ENCODE measurements around the gene SLC31A1.

The SLC31A1 gene

GRCh38 chr9:113241161-113241560 is 19.8 kb downstream of the SLC31A1 start:
- Histone ChIP-seq H3F3A (ENCODE audit: insufficient read depth) (no peaks in the 10 kb centered on the region), H3K27ac (ENCODE audit: low read depth, low read length) (no peak overlapping the region), H4K20me1 (ENCODE audit: low read depth, low read length) (no peaks in the 10 kb centered on the region), H3K9ac (ENCODE audit: low read length) (no peak overlapping the region), H3K9me2 (replicated peaks; ENCODE audit: insufficient read depth, low read length) (no peaks in the 10 kb centered on the region), H3K79me2 (ENCODE audit: insufficient read depth, low read length) (no peaks in the 10 kb centered on the region; the same call in 1 of the 2 replicates), H3K9me3 (ENCODE audit: insufficient read depth, low read length) (no peaks in the 10 kb centered on the region), H3K36me3 (ENCODE audit: low read length) (no peaks in the 10 kb centered on the region), H3K4me2 (ENCODE audit: low read depth, low read length, poor library complexity, severe bottlenecking) (no peak overlapping the region), H3K4me3 (ENCODE audit: insufficient read depth, low read length, poor library complexity, severe bottlenecking) (no peak overlapping the region), H3K27me3 (ENCODE audit: low read length) (no peaks in the 10 kb centered on the region), H2AFZ (ENCODE audit: low read depth, low read length, severe bottlenecking) (no peak overlapping the region)
- TF ChIP-seq CTCF (IDR thresholded peaks at IDR 0.05; ENCODE audit: insufficient read depth, low read length, poor library complexity, severe bottlenecking) = no peak
- no peak for TF ChIP-seq EZH2phosphoT487 (conservative IDR thresholded peaks at IDR 0.05; ENCODE audit: low read length)

- no peaks in the 10 kb centered on the region; the same call in 1 of the 2 replicates for H3K79me2 ChIP-seq (ENCODE audit: insufficient read depth, low read length)
- H3K9ac ChIP-seq (ENCODE audit: low read length) = no peak overlapping the region
- H3F3A ChIP-seq (ENCODE audit: insufficient read depth) = no peaks in the 10 kb centered on the region
- no peaks in the 10 kb centered on the region for H3K9me3 ChIP-seq (ENCODE audit: insufficient read depth, low read length)
- H3K36me3 ChIP-seq (ENCODE audit: low read length) = no peaks in the 10 kb centered on the region
- H2AFZ ChIP-seq (ENCODE audit: low read depth, low read length, severe bottlenecking) = no peak overlapping the region
- TF ChIP-seq CTCF (IDR thresholded peaks at IDR 0.05; ENCODE audit: insufficient read depth, low read length, poor library complexity, severe bottlenecking) (no peak), EZH2phosphoT487 (conservative IDR thresholded peaks at IDR 0.05; ENCODE audit: low read length) (no peak)
- no peak overlapping the region for H3K4me3 ChIP-seq (ENCODE audit: insufficient read depth, low read length, poor library complexity, severe bottlenecking)
- no peaks in the 10 kb centered on the region for H4K20me1 ChIP-seq (ENCODE audit: low read depth, low read length)
- no peak overlapping the region for H3K27ac ChIP-seq (ENCODE audit: low read depth, low read length)
- no peak overlapping the region for H3K4me2 ChIP-seq (ENCODE audit: low read depth, low read length, poor library complexity, severe bottlenecking)
- no peaks in the 10 kb centered on the region for H3K9me2 ChIP-seq (replicated peaks; ENCODE audit: insufficient read depth, low read length)
- H3K27me3 ChIP-seq (ENCODE audit: low read length) = no peaks in the 10 kb centered on the region
Observed at GRCh38 chr9:113244556-113244955, 23.2 kb downstream of the SLC31A1 start.

- no peak for TF ChIP-seq EZH2phosphoT487 (conservative IDR thresholded peaks at IDR 0.05; ENCODE audit: low read length)
- no peak for TF ChIP-seq CTCF (IDR thresholded peaks at IDR 0.05; ENCODE audit: insufficient read depth, low read length, poor library complexity, severe bottlenecking)
- H3K27ac ChIP-seq (ENCODE audit: low read depth, low read length) = no peak overlapping the region
- H4K20me1 ChIP-seq (ENCODE audit: low read depth, low read length) = no peaks in the 10 kb centered on the region
- no peaks in the 10 kb centered on the region for H3K9me2 ChIP-seq (replicated peaks; ENCODE audit: insufficient read depth, low read length)
- H3K9me3 ChIP-seq (ENCODE audit: insufficient read depth, low read length) = no peaks in the 10 kb centered on the region
- H3K27me3 ChIP-seq (ENCODE audit: low read length) = no peaks in the 10 kb centered on the region
- H3K9ac ChIP-seq (ENCODE audit: low read length) = no peak overlapping the region
- no peaks in the 10 kb centered on the region for H3K36me3 ChIP-seq (ENCODE audit: low read length)
- H3F3A ChIP-seq (ENCODE audit: insufficient read depth) = no peaks in the 10 kb centered on the region
- H3K4me2 ChIP-seq (ENCODE audit: low read depth, low read length, poor library complexity, severe bottlenecking) = no peak overlapping the region
- no peaks in the 10 kb centered on the region; the same call in 1 of the 2 replicates for H3K79me2 ChIP-seq (ENCODE audit: insufficient read depth, low read length)
- no peak overlapping the region for H3K4me3 ChIP-seq (ENCODE audit: insufficient read depth, low read length, poor library complexity, severe bottlenecking)
- H2AFZ ChIP-seq (ENCODE audit: low read depth, low read length, severe bottlenecking) = no peak overlapping the region
Observed at GRCh38 chr9:113245894-113246293, 24.6 kb downstream of the SLC31A1 start.
